Sigmoid colon (tissue), 4 donors: ENCODE data around the gene NID2.

Experiments used
- POLR2A ChIP-seq, 2 donors: fragments of 450-650 bp; IDR thresholded peaks; one replicate each; pipeline ENCODE4 v1.6.1; 2016; ENCODE audit warnings: antibody characterized with exemption in 2 of 2, mild to moderate bottlenecking in 2 of 2, moderate library complexity in 2 of 2
- POLR2AphosphoS5 ChIP-seq, 4 donors: sonication (generic); formaldehyde crosslinking; IDR thresholded peaks; one replicate each; pipeline ENCODE4 v1.6.1; 2017; ENCODE audit warnings: antibody characterized with exemption in 4 of 4
- TF ChIP-seq, protein P1 (sequence below), 4 experiments: fragments of 450-650 bp in 3 of 4; fragments of 200-600 bp in 1 of 4; IDR thresholded peaks; one replicate each; pipeline ENCODE4 v1.5.1; 2016 to 2019; ENCODE audit warnings: antibody characterized with exemption in 4 of 4, mild to moderate bottlenecking in 3 of 4, moderate library complexity in 2 of 4

DNA sequence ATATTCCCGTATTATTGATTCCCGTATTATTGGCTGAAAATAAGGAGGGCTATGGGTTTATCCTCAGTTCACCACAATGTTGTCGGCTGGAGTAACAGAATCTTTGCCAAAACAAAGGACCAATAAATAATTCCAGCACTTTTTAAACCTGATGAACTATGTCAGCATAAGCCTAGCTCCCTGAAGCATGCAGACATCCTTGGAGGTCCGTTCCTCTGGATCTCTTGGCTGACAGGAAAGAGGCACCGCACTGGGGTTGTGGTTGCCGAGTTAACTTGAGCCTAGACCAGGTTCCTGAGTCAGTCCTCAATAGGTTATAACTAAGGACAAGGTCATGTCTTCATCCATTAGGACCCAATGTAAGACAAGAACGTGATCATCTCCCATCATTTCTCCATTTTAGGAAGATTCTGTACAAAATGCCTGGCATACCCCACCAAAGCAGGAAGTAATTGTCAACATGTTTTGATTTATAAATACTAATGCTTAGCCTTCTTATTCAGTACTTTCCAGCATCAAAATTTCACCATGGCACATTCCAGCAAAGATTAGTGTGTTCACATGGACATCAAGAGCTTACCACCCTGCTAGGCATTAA, 36.6 kb downstream of the NID2 start:
- TF ChIP-seq, protein P1, sequence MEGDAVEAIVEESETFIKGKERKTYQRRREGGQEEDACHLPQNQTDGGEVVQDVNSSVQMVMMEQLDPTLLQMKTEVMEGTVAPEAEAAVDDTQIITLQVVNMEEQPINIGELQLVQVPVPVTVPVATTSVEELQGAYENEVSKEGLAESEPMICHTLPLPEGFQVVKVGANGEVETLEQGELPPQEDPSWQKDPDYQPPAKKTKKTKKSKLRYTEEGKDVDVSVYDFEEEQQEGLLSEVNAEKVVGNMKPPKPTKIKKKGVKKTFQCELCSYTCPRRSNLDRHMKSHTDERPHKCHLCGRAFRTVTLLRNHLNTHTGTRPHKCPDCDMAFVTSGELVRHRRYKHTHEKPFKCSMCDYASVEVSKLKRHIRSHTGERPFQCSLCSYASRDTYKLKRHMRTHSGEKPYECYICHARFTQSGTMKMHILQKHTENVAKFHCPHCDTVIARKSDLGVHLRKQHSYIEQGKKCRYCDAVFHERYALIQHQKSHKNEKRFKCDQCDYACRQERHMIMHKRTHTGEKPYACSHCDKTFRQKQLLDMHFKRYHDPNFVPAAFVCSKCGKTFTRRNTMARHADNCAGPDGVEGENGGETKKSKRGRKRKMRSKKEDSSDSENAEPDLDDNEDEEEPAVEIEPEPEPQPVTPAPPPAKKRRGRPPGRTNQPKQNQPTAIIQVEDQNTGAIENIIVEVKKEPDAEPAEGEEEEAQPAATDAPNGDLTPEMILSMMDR (IDR thresholded peaks at IDR 0.05), result no peak
- TF ChIP-seq POLR2AphosphoS5 (IDR thresholded peaks at IDR 0.05) (no peak), POLR2A (IDR thresholded peaks at IDR 0.05) (no peak)
